SK-N-SH treated with all-trans-retinoic acid at 6 μM for 48 hours (cell line): ENCODE measurements around the gene UBR2.

Experiments
- ATAC-seq: fragments of 200-7000 bp; cut with Tn5 transposase; 3 replicates; pipeline ENCODE4 v1.9.1; 2020; ENCODE audit warnings: mild to moderate bottlenecking, moderate library complexity
- ARNTL ChIP-seq: fragments of 450-650 bp; formaldehyde crosslinking; IDR thresholded peaks from 2 replicates; pipeline ENCODE4 v1.5.0; 2020; ENCODE audit warnings: low read depth, mild to moderate bottlenecking, moderate library complexity, borderline replicate concordance
- ESRRG ChIP-seq: fragments of 250-450 bp; sonication (Bioruptor Pico); IDR thresholded peaks from 2 replicates; pipeline ENCODE4 v1.6.1; 2021; ENCODE audit warnings: mild to moderate bottlenecking
- GLIS3 ChIP-seq: fragments of 250-450 bp; sonication (Bioruptor Pico); IDR thresholded peaks from 2 replicates; pipeline ENCODE4 v1.5.0; 2020; ENCODE audit warnings: mild to moderate bottlenecking, moderate library complexity
- ISL1 ChIP-seq: fragments of 250-450 bp; sonication (Bioruptor Pico); IDR thresholded peaks from 2 replicates; pipeline ENCODE4 v2.1.2; 2022; ENCODE audit warnings: mild to moderate bottlenecking, moderate library complexity
- OSR1 ChIP-seq: fragments of 250-450 bp; sonication (Bioruptor Pico); IDR thresholded peaks from 2 replicates; pipeline ENCODE4 v1.8.0; 2022; ENCODE audit warnings: moderate library complexity, mild to moderate bottlenecking, inconsistent platforms
- PPARA ChIP-seq: fragments of 250-450 bp; sonication (Bioruptor Pico); IDR thresholded peaks from 2 replicates; pipeline ENCODE4 v1.5.0; 2020; ENCODE audit warnings: mild to moderate bottlenecking, borderline replicate concordance
- RARB ChIP-seq: fragments of 250-450 bp; sonication (Bioruptor Pico); IDR thresholded peaks from 2 replicates; pipeline ENCODE4 v1.8.0; 2021; ENCODE audit warnings: mild to moderate bottlenecking, moderate library complexity
- SNAI2 ChIP-seq: fragments of 250-450 bp; sonication (Bioruptor Pico); IDR thresholded peaks from 2 replicates; pipeline ENCODE4 v1.5.0; 2020; ENCODE audit warnings: mild to moderate bottlenecking, moderate library complexity
- TCF4 ChIP-seq: fragments of 250-450 bp; sonication (Bioruptor Pico); IDR thresholded peaks from 2 replicates; pipeline ENCODE4 v1.8.0; 2021; ENCODE audit warnings: mild to moderate bottlenecking, moderate library complexity, borderline replicate concordance
- TOX ChIP-seq: fragments of 250-450 bp; sonication (Bioruptor Pico); IDR thresholded peaks from 2 replicates; pipeline ENCODE4 v1.8.0; 2021; ENCODE audit warnings: mild to moderate bottlenecking, moderate library complexity, borderline replicate concordance
- ZC3H10 ChIP-seq: fragments of 250-450 bp; sonication (Bioruptor Pico); IDR thresholded peaks from 2 replicates; pipeline ENCODE4 v1.5.1; 2021; ENCODE audit warnings: mild to moderate bottlenecking, moderate library complexity
- ZFP3 ChIP-seq: fragments of 250-450 bp; sonication (Bioruptor Pico); IDR thresholded peaks from 2 replicates; pipeline ENCODE4 v1.5.0; 2020; ENCODE audit warnings: mild to moderate bottlenecking, moderate library complexity
- ZFP30 ChIP-seq: fragments of 450-650 bp; formaldehyde crosslinking; IDR thresholded peaks from 2 replicates; pipeline ENCODE4 v1.5.0; 2022; ENCODE audit warnings: mild to moderate bottlenecking, moderate library complexity
- ZNF565 ChIP-seq: fragments of 450-650 bp; formaldehyde crosslinking; conservative IDR thresholded peaks from 2 replicates; pipeline ENCODE4 v1.5.0; 2020; ENCODE audit warnings: low read depth, mild to moderate bottlenecking, moderate library complexity
- ZNF70 ChIP-seq: fragments of 450-650 bp; formaldehyde crosslinking; IDR thresholded peaks from 2 replicates; pipeline ENCODE4 v1.5.0; 2020; ENCODE audit warnings: mild to moderate bottlenecking, moderate library complexity
- ZNF8 ChIP-seq: fragments of 450-650 bp; formaldehyde crosslinking; IDR thresholded peaks from 2 replicates; pipeline ENCODE4 v1.5.0; 2020; ENCODE audit warnings: mild to moderate bottlenecking, moderate library complexity
- TF ChIP-seq, protein P1 (sequence below): fragments of 250-450 bp; sonication (Bioruptor Pico); IDR thresholded peaks from 2 replicates; pipeline ENCODE4 v1.5.1; 2021; ENCODE audit warnings: mild to moderate bottlenecking, moderate library complexity
- TF ChIP-seq, protein P2 (sequence below): fragments of 250-450 bp; sonication (Bioruptor Pico); IDR thresholded peaks from 2 replicates; pipeline ENCODE4 v1.8.0; 2021; ENCODE audit warnings: low read depth, mild to moderate bottlenecking, moderate library complexity, borderline replicate concordance
- TF ChIP-seq, protein P3 (sequence below): fragments of 250-450 bp; sonication (Bioruptor Pico); IDR thresholded peaks from 2 replicates; pipeline ENCODE4 v1.5.0; 2020; ENCODE audit warnings: mild to moderate bottlenecking, moderate library complexity
- TF ChIP-seq, protein P4 (sequence below): fragments of 250-450 bp; sonication (Bioruptor Pico); IDR thresholded peaks from 2 replicates; pipeline ENCODE4 v1.8.0; 2020; ENCODE audit warnings: mild to moderate bottlenecking, moderate library complexity, borderline replicate concordance

UBR2 gene

DNA sequence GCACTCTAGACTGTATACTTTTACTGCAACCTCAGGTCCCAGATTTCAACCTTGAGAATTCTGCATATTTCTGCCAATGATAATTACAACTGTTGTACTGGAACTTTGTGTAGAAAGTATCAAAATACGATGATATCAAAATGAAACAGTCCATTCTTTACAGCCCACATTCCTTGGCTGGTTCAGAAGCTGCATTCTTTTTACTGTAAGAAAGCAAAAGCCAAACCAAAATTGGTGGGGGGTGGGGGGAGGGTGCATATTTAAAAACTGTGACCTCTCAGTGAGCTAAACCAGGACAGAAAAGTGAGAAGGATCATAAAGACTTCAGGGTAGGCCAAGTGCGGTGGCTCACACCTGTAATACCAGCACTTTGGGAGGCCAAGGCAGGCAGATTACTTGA is 41.8 kb upstream of the UBR2 start:
- ATAC-seq = peak; percentile 19; the same call in 2 of the 3 replicates
- TF ChIP-seq OSR1 (CRISPR knock-in tag) (no peak), ZC3H10 (CRISPR knock-in tag) (no peak), ZFP30 (CRISPR knock-in tag) (no peak), GLIS3 (CRISPR knock-in tag) (no peak), SNAI2 (CRISPR knock-in tag) (no peak), PPARA (CRISPR knock-in tag) (no peak), ZNF565 (CRISPR knock-in tag) (no peak), TCF4 (no peak), ARNTL (CRISPR knock-in tag) (no peak), TOX (CRISPR knock-in tag) (no peak), RARB (CRISPR knock-in tag) (no peak), ISL1 (CRISPR knock-in tag) (no peak), ZNF70 (CRISPR knock-in tag) (no peak), ZNF8 (no peak)
- TF ChIP-seq, protein P1, sequence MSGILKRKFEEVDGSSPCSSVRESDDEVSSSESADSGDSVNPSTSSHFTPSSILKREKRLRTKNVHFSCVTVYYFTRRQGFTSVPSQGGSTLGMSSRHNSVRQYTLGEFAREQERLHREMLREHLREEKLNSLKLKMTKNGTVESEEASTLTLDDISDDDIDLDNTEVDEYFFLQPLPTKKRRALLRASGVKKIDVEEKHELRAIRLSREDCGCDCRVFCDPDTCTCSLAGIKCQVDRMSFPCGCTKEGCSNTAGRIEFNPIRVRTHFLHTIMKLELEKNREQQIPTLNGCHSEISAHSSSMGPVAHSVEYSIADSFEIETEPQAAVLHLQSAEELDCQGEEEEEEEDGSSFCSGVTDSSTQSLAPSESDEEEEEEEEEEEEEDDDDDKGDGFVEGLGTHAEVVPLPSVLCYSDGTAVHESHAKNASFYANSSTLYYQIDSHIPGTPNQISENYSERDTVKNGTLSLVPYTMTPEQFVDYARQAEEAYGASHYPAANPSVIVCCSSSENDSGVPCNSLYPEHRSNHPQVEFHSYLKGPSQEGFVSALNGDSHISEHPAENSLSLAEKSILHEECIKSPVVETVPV = no peak
- TF ChIP-seq, protein P2, sequence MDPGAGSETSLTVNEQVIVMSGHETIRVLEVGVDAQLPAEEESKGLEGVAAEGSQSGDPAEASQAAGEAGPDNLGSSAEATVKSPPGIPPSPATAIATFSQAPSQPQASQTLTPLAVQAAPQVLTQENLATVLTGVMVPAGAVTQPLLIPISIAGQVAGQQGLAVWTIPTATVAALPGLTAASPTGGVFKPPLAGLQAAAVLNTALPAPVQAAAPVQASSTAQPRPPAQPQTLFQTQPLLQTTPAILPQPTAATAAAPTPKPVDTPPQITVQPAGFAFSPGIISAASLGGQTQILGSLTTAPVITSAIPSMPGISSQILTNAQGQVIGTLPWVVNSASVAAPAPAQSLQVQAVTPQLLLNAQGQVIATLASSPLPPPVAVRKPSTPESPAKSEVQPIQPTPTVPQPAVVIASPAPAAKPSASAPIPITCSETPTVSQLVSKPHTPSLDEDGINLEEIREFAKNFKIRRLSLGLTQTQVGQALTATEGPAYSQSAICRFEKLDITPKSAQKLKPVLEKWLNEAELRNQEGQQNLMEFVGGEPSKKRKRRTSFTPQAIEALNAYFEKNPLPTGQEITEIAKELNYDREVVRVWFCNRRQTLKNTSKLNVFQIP = no peak
- TF ChIP-seq, protein P3, sequence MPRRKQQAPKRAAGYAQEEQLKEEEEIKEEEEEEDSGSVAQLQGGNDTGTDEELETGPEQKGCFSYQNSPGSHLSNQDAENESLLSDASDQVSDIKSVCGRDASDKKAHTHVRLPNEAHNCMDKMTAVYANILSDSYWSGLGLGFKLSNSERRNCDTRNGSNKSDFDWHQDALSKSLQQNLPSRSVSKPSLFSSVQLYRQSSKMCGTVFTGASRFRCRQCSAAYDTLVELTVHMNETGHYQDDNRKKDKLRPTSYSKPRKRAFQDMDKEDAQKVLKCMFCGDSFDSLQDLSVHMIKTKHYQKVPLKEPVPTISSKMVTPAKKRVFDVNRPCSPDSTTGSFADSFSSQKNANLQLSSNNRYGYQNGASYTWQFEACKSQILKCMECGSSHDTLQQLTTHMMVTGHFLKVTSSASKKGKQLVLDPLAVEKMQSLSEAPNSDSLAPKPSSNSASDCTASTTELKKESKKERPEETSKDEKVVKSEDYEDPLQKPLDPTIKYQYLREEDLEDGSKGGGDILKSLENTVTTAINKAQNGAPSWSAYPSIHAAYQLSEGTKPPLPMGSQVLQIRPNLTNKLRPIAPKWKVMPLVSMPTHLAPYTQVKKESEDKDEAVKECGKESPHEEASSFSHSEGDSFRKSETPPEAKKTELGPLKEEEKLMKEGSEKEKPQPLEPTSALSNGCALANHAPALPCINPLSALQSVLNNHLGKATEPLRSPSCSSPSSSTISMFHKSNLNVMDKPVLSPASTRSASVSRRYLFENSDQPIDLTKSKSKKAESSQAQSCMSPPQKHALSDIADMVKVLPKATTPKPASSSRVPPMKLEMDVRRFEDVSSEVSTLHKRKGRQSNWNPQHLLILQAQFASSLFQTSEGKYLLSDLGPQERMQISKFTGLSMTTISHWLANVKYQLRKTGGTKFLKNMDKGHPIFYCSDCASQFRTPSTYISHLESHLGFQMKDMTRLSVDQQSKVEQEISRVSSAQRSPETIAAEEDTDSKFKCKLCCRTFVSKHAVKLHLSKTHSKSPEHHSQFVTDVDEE (CRISPR knock-in tag) = no peak

DNA sequence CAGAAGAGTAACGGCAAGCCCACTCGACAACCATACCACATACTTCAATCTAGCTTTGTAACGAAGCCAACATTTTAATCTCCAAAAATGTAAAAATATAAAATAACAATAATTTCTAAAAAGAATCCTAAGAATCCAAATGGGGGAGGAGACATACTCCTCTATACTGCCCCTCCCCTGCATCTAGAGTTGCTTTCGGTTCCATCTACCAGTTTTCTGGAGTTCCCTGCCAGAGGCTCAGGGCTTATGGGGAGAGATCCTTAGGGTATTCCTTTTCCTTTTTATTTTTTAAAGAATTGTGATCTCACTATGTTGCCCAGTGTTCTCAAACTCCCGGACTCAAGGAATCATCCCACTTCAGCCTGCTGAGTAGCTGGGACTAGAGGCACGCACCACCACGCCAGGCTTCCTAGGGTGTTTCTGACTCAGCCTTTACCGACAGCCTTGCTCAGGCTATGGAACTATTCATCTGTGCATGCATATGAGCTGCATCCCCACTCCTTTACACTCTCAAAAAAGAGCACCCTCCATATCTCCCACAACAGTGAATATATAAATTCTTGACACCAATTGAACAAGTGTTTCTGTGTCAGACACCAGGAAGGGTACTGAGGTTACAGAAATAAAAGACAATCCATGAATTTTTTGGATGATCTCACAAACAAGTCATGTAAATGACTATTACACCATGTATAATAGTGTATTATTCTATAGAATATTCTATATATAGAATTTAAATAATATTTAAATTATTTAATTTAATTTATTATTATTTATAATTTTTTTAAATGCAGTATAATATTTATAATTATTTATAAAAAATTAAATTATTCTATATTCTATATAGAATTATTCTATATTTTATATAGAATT is 40.7 kb upstream of the UBR2 start:
- no peak for ATAC-seq
- TF ChIP-seq, protein P3 (CRISPR knock-in tag) = no peak

DNA sequence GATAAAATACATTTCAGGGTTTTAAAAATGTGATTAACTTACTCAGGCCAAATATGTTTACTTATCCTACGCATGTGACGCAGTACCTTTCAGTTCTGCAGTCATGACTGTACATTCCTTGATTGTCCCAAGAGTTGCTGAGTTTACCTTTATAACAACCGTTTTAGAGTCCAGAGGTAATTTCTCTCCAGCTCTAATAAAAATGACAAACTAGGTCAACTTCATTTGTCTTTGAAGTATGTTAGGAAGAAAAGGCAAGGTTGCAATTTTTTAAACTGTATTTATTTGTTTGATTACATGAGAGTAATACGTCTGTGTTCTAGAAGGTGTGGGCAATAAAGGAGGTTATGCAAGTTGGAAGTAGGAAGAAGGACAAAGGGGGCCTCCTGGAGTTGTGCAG is 38.6 kb upstream of the UBR2 start:
- no peak for ATAC-seq
- TF ChIP-seq SNAI2 (CRISPR knock-in tag) (no peak), ZNF70 (CRISPR knock-in tag) (no peak), ZFP3 (CRISPR knock-in tag) (no peak), ESRRG (CRISPR knock-in tag) (no peak), ISL1 (CRISPR knock-in tag) (no peak)
- TF ChIP-seq, protein P1 = no peak
- TF ChIP-seq, protein P2 = no peak
- TF ChIP-seq, protein P3 (CRISPR knock-in tag) = no peak
- TF ChIP-seq, protein P4, sequence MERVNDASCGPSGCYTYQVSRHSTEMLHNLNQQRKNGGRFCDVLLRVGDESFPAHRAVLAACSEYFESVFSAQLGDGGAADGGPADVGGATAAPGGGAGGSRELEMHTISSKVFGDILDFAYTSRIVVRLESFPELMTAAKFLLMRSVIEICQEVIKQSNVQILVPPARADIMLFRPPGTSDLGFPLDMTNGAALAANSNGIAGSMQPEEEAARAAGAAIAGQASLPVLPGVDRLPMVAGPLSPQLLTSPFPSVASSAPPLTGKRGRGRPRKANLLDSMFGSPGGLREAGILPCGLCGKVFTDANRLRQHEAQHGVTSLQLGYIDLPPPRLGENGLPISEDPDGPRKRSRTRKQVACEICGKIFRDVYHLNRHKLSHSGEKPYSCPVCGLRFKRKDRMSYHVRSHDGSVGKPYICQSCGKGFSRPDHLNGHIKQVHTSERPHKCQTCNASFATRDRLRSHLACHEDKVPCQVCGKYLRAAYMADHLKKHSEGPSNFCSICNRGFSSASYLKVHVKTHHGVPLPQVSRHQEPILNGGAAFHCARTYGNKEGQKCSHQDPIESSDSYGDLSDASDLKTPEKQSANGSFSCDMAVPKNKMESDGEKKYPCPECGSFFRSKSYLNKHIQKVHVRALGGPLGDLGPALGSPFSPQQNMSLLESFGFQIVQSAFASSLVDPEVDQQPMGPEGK = no peak
